HG03175 (cell line): ENCODE results near the gene ANXA4.
A peak's percentile ranks its signal among the peaks of the same experiment; 100 is the strongest.

Experiments used
- ATAC-seq: cut with Tn5 transposase; IDR thresholded peaks from one replicate; pipeline ENCODE4 v1.9.1; 2021; ENCODE audit warnings: mild to moderate bottlenecking, moderate library complexity; ENCODE audit not compliant: unreplicated experiment

Gene ANXA4

DNA sequence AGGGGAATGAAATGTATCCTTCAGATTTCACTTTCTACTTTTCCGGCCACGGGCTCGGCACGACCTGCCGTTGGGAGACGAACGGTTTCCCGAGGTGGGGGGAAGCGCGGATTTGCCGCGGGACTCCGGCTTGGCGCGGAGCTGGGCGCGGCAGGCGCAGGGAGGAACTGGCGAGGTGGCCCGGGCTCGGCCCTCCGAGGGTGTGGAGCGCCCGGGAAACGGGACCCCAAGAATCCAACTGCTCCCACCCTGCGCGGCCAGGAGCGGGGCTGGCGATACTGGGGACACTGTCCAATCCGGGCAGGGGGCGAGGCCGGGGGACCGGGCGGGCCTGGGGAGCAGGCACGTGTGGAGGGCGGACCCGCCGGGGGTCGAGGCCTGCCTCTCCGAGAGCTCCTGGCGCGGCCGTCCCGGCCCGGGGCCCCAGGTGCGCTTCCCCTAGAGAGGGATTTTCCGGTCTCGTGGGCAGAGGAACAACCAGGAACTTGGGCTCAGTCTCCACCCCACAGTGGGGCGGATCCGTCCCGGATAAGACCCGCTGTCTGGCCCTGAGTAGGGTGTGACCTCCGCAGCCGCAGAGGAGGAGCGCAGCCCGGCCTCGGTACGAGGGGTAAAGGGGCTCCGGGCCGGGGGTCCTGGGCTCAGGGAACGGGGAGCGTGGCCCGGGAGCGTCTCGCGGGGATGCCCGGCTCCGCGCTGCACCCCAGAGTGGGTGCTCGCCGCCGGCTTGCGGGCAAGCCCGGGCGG lies at the start of gene ANXA4:
ANXA4 (plus strand) TSS at position 560 of the 747 bp plus-strand sequence. CDS start 39,432 bp downstream, outside the sequence.
- peak; percentile 66 for ATAC-seq

GRCh38 chr2:69692424-69692823 lies 49.5 kb upstream of the ANXA4 start:
- ATAC-seq: no peak

DNA sequence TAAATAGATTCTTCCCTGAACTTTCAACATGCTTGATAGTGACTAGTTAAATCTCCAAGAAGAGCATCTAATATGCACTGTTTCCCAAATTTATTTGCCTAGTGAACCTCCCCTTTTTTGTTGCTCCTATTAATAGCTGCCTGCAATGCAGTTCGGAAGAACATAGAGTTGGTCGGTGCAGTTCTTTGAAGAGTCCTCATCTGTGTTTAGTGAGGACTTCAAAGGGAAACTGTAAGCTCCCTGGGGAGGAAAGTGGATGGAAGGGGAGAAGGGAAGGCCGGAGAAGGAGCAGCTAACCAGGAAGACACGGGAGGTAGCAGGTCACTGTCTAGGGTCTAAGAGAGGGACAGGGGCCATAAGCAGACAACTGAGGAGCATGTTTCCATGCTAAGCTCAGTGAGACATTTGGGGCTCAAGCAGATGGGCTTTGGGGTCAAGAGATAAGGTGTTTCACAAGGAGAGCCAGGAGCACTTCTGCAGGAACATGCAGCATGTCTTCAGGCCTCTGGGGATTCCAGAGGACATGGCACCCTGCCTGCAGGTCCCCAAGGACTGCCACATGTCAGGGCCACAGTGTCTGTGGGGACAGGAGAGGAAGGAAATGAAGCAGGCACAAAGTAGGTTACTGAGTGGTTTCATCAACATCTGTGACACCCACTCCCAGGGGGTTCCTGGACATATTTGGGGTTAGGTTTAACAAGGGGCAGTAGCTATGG lies 48.7 kb upstream of the ANXA4 start:
- peak; percentile 80 for ATAC-seq

- peak; percentile 49 for ATAC-seq
Measured at GRCh38 chr2:69693775-69694450, 48.0 kb upstream of the ANXA4 start.

DNA sequence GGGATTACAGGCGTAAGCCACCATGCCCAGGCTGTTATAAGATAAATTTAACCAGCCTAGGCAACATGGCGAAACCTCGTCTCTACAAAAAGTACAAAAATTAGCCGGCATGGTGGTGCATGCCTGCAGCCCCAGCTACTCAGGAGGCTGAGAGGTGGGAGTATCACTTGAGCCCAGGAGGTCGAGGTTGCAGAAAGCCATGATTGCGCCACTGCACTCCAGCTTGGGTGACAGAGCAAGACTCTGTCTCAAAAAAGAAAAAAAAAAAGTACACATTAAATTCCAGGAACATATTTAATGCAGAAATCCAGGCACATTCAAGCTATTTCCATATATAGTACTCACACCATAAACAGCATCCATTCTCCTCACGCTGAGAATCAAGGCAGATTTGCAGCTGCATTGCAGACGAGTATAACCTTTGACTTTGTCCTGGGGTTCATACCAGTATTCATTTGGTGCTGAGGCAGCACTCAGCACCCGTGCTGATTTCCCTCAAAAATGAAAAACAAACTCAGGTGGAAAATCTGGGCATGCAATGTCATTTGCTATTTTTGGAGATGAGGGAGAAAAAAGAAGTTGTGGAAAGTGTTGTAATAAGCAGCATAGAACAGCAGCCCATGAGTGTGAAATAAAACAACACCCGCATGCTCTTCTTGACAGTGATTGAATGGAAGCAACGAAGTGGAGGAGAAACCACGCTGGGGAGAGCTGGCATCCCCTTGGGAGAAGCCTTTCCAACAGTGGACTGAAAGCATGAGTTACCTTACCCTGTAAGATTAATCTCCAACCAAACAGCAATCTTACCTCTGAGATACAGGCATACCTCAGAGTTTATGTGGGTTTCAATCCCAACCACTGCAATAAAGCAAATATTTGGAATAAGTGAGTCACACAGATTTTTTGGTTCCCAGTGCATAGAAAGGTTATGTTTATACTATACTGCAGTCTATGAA lies 46.8 kb upstream of the ANXA4 start:
- no peak for ATAC-seq

- ATAC-seq: no peak
Measured at GRCh38 chr2:69695850-69696216, 46.1 kb upstream of the ANXA4 start.

- ATAC-seq: no peak
Measured at GRCh38 chr2:69700381-69700780, 41.6 kb upstream of the ANXA4 start.

DNA sequence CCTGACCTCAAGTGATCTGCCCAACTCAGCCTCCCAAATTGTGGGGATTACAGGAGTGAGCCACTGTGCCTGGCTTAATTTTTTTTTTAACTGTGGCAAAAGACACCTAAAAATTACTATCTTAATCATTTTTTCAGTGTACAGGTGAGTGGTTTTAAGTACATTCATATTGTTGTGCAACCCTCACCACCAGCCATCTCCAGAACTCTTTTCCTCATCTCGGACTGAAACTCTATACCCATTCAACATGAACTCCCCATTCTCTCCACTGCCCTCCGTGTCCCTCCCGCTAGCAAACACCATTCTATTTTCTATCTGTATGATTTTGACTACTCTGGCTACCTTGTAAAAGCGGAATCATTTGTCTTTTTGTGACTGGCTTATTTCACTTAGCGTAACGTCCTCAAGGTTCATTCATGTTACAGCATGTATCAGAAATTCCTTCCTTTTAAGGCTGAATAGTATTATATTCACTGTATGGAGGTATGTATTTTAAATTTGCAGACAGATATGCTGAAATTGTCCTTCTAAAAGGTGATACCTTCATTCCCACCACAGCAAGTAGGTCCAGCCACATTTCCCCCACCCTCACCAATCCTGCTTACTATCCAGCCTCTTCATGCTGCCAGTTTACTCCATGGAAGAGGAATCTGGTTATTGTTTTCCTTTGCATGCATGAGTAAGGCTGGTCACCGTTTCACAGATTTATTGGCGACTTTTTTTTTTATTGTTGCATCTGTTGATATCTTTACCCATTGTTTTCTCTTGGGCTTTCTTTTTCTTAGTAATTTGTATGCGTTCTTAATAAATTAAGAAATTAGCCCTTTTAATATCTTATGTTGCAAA lies 40.6 kb upstream of the ANXA4 start:
- no peak for ATAC-seq

- ATAC-seq: no peak
Measured at GRCh38 chr2:69703189-69703588, 38.7 kb upstream of the ANXA4 start.

DNA sequence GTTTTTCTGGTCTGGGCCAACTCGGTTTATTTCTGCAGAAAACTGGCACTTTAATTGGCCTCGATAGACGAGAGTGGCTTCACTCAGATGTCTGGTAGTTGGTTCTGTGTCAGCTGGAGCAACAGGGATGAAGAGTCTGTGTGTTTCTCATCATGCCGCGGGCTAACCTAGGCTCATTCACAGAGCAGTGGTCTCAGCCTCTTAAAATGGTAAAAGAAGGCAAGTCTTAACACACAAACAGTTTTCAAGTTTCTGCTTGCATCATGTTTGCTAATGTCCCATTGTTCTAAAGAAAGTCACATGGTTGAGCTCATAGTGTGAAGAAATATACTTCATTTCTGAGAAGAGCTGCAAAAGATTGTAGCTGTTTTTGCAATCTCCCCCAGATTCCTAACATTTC lies 37.5 kb upstream of the ANXA4 start:
- no peak for ATAC-seq

DNA sequence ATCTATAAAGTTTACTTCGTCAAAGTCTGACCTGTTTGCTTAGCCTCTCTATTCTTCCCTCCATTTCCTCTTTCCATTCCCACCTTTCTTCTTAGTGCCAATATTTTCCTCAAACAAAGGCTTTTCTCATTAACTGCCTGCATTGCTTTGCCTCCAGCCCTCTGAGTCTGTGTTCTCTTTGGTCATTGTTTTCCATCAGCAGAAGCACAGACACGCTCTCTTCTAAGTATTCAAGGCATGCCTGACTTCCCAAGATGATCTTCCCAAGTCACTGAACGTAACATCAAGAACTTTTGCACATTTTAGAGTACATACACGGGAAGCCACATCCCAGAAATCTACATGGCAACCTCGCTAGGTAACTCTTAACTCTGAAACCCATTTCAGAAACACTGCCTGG lies 32.6 kb upstream of the ANXA4 start:
- no peak for ATAC-seq

DNA sequence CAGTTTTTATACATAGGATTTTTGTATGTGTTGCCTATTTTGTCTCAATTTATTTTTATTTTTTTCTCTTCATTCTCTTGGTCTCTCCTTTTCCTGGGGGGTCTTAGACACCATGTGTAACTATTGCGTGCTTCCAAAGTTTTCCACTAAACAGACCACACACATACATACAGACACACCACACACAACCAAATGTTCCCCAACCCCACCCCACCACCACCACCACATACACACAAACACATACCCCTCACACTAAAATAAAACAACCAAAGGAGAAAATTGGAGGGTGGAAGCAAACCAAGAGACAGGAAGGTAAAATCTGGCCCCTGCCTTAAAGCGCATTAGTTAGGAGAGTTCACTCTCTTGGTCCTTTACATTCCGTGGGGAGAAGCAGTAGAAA lies 30.0 kb upstream of the ANXA4 start:
- ATAC-seq: no peak

- ATAC-seq: no peak
Measured at GRCh38 chr2:69714024-69714423, 27.9 kb upstream of the ANXA4 start.

- ATAC-seq: peak; percentile 85
Measured at GRCh38 chr2:69714539-69715220, 27.3 kb upstream of the ANXA4 start.

DNA sequence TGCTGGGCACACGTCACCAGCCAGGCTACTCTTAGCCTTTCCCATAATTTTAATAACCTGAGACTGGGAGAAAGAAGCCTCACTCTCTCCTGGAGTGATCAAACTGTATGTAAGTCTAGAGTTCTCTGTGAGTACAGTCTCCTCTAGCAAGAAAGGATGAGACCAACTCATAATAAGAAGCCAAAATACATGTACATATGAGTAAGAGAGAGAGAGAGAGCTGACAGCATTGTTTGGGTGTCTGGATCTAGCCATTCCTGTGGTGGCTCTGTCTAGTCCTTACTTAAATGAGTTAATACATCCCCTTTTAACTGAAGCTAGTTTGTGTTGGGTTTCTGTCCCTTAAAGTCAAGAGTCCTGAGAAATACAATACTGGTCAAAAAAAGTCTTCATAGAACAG lies 26.0 kb upstream of the ANXA4 start:
- ATAC-seq: no peak

DNA sequence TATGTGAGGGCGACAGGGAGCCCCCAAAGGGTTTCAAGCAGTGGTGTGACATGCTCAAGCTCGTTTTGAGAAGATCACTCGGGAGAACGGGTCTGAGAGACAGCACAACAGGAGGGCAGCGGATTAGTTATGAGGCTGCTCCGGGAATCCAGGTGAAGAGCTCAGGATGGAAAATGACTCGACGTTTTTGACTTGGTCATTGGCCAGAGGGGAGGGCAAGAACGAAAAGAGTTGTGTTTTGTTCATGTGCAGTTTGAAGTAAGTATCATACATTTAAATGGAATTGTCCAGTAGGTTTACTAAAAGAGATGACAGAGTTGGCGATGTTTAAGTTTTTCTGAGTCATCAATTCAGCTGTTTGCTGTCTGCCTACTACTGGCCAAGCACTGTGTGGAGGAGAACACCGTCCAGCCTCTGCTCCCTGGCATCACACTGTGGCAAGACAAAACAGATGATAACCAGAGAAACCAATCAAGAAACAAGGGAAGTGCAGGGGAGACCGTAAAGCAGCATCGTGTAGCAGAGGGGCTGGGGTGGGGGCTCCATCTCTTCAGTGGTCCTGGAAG lies 25.3 kb upstream of the ANXA4 start:
- ATAC-seq: no peak

- no peak for ATAC-seq
Measured at GRCh38 chr2:69717186-69717585, 24.7 kb upstream of the ANXA4 start.

DNA sequence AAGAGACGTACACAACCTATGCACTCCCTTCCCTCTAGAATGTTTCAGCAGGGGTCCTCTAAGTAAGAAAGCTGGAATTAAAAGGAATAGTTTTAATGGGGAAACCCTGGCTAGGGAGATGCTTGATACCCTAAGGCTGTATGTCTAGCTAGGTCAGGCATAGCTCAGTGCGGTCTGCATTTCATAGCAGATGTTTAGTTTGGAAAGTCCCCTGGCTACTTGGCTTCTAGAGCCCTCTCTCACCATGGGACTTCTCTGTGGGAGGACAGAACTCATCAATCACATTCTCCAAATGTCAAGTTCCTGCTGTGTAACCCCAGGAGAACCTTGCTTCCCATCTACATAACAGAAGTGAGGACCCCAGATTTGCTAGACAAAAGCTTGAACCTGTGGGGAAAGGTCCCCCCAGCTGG lies 24.1 kb upstream of the ANXA4 start:
- ATAC-seq: no peak
